ENCODE results near the gene MACO1.
"Not testable (repeated sequence)": the region's sequence is repeated elsewhere in the genome, so short reads cannot be mapped to it uniquely, and the experiment has no call there.

- not testable (repeated sequence) for TF ChIP-seq CTCF (optimal IDR thresholded peaks at IDR 0.05 in 1 of 3, IDR thresholded peaks at IDR 0.05 in 1 of 3, conservative IDR thresholded peaks at IDR 0.05 in 1 of 3; ENCODE audit: extremely low read depth in 1 of 3, insufficient read depth in 2 of 3, low read length in 3 of 3); EZH2 (IDR thresholded peaks at IDR 0.05; ENCODE audit: low read length)
These were observed 76.1 kb downstream of the MACO1 start for GRCh38 chr1:25506566-25507463.
